ENCODE data around the gene PRKAR1B.

PRKAR1B gene

GRCh38 chr7:516606-517456, 210.2 kb downstream of the PRKAR1B start:
- no peak for DNase-seq

- no peak for DNase-seq
Observed at GRCh38 chr7:516216-516605, 210.9 kb downstream of the PRKAR1B start.

- DNase-seq = no peak
Observed at GRCh38 chr7:515628-516027, 211.5 kb downstream of the PRKAR1B start.

GRCh38 chr7:514651-515598, 212.2 kb downstream of the PRKAR1B start:
- no peak for DNase-seq

GRCh38 chr7:514242-514641, 212.8 kb downstream of the PRKAR1B start:
- no peak for DNase-seq

- no peak for DNase-seq
Observed at GRCh38 chr7:513521-514166, 213.4 kb downstream of the PRKAR1B start.

DNA sequence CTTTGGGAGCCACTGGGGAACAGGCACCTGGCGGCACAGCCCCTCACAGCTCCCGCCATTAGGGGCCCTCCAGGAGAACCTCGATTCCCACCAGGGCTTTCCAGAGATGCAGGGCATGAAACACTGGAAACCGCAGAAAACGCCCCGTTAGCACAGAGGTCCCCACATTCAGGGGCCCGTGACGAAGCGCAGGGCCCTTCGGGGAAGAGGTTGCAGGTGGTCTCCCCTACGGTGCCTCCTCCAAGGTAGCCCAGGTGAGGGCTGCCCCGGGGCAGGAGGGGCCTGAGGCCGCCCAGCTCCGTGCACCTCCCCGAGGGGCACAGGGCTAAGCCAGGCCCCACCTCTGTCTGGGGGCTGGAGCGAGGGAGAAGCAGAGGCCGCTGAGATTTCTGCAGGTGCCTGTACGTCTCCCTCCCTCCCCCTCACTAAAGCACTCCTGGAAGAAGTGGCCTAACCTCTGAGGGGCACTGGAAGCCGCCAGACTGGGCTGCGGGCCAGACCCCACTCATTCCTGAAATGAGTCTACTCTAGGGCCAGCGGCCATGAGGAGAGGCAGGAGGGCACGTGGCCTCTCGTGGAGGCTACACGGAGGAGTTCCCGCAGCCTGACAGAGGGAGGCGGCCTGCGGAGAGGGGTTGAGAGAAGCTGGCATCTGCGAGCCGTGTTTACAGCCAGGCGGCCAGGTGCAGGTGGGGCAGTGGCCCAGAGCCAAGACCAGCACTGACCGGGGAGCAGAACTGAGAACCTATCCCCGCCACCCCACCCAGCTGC, 214.4 kb downstream of the PRKAR1B start:
- DNase-seq = no peak

DNA sequence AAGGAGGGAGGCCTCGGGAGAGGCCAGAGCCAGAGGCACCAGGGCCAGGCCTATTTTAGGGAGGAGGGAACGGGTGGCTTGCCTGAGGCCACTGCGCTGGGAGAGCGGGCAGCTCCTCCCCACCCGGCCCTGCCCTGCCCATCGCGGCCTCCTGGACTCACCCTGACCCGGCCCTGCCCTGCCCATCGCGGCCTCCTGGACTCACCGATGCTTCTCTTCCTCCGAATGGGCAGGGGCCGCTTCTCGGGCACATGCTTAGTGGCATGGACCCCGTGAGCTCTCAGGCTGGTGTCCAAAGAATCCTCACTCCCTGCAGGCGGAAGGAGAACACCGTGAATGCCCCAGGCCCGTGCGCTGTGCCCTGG, 215.0 kb downstream of the PRKAR1B start:
- DNase-seq = no peak

DNA sequence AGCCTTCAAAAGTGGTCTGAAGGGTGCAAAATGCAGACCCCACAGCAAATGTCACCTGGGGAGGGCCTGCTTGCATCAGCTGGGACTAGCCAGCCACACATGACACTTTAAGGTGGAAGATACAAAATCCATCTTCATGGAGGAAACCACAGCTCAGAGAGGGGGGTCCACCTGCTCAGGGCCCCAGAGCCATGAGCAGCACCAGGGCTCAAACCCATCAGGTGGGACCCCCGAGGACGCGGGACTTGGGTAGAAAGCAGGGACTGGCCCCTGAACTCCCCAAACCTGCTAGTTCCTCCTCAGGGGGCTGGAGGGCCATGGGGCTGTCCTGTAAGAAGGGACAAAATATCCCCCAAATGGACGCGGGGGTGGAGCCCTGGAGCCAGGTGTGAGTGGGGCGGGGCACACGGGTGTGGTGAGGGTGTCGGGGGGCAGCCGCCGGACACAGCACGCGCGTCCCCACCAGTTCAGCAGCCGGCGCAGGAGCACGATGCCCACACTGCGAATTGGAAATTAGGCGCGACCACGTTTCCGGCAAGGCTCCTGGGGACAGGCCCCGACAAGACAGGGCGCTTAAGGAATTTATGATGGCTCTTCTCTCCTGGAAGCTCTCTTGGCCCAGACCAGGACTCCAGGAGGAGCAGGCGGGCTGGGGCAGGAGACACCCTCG, 215.5 kb downstream of the PRKAR1B start:
- DNase-seq = no peak

GRCh38 chr7:510782-511281, 216.2 kb downstream of the PRKAR1B start:
- no peak for DNase-seq

- DNase-seq = no peak
Observed at GRCh38 chr7:510131-510481, 217.0 kb downstream of the PRKAR1B start.

DNA sequence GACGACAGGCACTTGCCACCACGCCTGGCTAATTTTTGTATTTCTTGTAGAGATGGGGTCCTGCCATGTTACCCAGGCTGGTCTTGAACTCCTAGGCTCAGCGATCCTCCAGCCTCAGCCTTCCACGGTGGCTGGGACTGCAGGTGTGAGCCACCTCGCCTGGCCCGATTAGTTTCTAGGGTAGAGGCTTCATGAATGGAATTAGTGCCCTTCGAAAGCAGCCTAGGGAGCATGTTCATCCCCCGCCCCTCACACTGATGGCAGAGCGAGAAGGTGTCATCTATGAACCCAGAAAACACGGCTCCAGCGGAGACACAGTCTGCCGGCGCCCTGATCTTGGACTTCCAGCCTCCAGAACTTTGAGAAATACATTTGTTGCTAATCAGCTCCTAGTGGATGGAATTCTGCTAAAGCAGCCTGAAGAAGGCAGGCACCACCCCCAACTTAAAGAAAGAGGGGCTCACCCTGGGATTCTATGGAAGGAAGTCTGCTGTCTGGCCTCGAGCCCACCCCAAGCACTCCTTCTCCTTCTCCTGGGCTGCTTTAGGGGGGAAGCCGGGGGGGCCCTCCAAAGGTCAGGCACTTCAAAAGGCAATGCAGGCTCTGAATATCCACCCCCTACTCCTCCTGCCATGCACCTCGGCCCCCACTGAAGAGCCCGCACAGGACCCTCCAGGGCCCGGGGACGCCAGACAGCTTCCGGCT, 217.5 kb downstream of the PRKAR1B start:
- DNase-seq = no peak

GRCh38 chr7:508461-509170, 218.5 kb downstream of the PRKAR1B start:
- DNase-seq = no peak

- DNase-seq = no peak
Observed at GRCh38 chr7:507623-508300, 219.3 kb downstream of the PRKAR1B start.

DNA sequence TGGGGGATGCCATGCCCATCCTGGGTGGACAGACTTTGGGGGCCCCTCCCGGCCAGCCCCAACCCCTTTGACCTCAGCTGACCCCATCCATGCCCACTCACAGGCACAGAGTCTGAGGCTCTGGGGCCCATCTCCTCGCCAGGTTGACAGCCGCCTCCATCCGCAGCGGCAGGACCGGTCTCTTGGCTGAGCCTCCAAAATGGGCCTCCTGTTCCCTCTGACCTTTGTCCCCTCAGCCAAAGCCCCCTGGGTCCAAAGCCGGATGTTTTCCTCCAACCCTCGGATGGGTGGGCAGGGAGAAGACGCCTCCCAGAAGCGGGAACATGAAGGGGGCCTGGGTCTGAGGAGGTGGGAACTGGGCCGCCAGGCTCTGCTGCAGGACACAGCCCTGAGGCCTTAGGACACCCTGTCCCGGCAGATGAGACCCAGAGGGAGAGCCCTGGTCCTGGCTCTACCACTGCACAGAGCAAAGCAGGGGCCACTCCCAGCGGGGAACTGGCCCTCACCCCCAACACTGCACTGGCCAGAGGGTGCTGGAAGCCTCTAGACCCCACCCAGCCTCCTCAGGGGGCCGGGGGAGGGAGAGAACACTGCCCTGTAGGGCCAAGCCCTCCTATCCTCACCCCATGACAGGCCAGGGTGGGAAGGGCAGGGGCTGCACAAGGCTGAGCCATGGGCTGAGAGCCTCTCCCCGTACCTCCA, 220.0 kb downstream of the PRKAR1B start:
- DNase-seq = no peak

DNA sequence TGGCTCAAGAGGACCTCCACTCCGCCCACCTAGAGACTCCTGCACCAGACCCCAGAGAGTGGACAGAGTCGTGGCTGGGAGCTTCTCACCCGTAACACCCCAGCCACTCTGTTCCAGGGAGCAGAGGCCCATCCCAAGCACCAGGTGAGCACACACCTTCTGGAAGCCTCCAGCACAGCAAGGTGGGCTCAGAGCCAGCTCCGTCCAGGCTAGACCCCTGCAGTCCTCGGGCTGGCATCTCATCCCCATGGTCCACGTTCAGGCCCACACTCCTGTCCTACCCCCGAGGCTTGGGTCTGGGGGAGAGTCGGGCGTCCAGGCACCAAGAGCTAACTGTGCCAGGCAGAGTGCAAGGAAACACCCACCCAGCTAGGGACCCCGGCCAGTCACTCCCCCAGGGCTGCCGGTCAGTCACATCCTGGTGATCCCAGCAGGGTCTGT, 220.7 kb downstream of the PRKAR1B start:
- no peak for DNase-seq

DNA sequence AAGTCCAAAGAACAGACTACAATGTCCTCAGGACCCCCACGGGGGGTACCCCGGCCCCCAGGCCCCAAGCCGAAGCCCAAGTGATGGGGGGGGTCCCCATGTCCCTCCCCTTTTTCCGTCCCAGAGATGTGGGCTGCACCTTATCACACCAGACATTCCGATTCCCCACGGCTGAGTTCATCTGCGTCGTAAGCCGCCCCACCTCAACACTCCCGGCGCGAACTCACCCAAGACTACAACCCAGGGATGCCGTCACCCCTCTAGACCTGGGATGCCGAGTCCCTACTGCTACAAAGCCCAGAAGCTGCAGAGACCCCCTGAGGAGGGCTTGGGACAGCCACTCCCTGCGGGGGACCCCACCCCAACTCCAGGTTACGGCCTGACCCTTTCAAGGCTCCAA, 221.9 kb downstream of the PRKAR1B start:
- no peak for DNase-seq

GRCh38 chr7:504221-505111, 222.6 kb downstream of the PRKAR1B start:
- no peak for DNase-seq
